Keratinocyte (primary cell): ENCODE measurements around the gene IARS2.

ENCODE experiments used
- EZH2 ChIP-seq: IDR thresholded peaks from one replicate; pipeline ENCODE4 v1.6.1; 2012; ENCODE audit warnings: inconsistent platforms, mild to moderate bottlenecking, low read length, moderate library complexity
- TF ChIP-seq, protein P1 (sequence below), 3 experiments: IDR thresholded peaks in 1 of 3; conservative IDR thresholded peaks in 1 of 3; optimal IDR thresholded peaks in 1 of 3; 2 replicates in 2 of 3; 3 replicates in 1 of 3; pipeline versions ENCODE3 to v1.5.1; 2011; ENCODE audit warnings: low read length in 3 of 3, mild to moderate bottlenecking in 3 of 3, moderate library complexity in 2 of 3, control low read depth in 1 of 3, inconsistent platforms in 1 of 3; ENCODE audit not compliant: insufficient read depth in 2 of 3; ENCODE audit errors: extremely low read depth in 1 of 3

GRCh38 chr1:220144051-220144450, 50.1 kb downstream of the IARS2 start:
- TF ChIP-seq, protein P1, sequence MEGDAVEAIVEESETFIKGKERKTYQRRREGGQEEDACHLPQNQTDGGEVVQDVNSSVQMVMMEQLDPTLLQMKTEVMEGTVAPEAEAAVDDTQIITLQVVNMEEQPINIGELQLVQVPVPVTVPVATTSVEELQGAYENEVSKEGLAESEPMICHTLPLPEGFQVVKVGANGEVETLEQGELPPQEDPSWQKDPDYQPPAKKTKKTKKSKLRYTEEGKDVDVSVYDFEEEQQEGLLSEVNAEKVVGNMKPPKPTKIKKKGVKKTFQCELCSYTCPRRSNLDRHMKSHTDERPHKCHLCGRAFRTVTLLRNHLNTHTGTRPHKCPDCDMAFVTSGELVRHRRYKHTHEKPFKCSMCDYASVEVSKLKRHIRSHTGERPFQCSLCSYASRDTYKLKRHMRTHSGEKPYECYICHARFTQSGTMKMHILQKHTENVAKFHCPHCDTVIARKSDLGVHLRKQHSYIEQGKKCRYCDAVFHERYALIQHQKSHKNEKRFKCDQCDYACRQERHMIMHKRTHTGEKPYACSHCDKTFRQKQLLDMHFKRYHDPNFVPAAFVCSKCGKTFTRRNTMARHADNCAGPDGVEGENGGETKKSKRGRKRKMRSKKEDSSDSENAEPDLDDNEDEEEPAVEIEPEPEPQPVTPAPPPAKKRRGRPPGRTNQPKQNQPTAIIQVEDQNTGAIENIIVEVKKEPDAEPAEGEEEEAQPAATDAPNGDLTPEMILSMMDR (optimal IDR thresholded peaks at IDR 0.05 in 1 of 3, IDR thresholded peaks at IDR 0.05 in 1 of 3, conservative IDR thresholded peaks at IDR 0.05 in 1 of 3; ENCODE audit: extremely low read depth in 1 of 3, insufficient read depth in 2 of 3, low read length in 3 of 3): no peak
- no peak for TF ChIP-seq EZH2
